Astrocyte (in vitro differentiated cells and primary cell): ENCODE measurements around the gene TEFM. TPM values are rescaled to one million over a fixed set of nuclear protein-coding genes. Genes with fewer than 3 reads are reported as not detected.

Experiments
- DNase-seq: peaks from one replicate; pipeline ENCODE4 v3.0.0-alpha.2; 2010; ENCODE audit warnings: low read depth
- FAIRE-seq: peaks from 2 replicates; lab custom pipeline; 2011; peaks lifted over from hg19 to GRCh38; lab: Jason Lieb, UNC
- H2AFZ ChIP-seq: 2 replicates; pipeline ENCODE4 v1.6.0; 2012; ENCODE audit warnings: low read depth, low read length, inconsistent platforms
- H3K27ac ChIP-seq: 2 replicates; pipeline ENCODE4 v1.5.1; 2011; ENCODE audit warnings: low read depth, low read length, inconsistent platforms
- H3K27me3 ChIP-seq: 2 replicates; pipeline ENCODE4 v1.6.0; 2011; ENCODE audit warnings: low read length, inconsistent platforms; ENCODE audit not compliant: insufficient read depth
- H3K36me3 ChIP-seq: 2 replicates; pipeline ENCODE4 v1.5.1; 2011; ENCODE audit warnings: low read length, inconsistent platforms; ENCODE audit not compliant: insufficient read depth
- H3K4me1 ChIP-seq: 2 replicates; pipeline ENCODE4 v1.5.1; 2011; ENCODE audit warnings: low read length, inconsistent platforms; ENCODE audit not compliant: insufficient read depth
- H3K4me2 ChIP-seq: 2 replicates; pipeline ENCODE4 v1.6.0; 2012; ENCODE audit warnings: low read length, inconsistent platforms
- H3K4me3 ChIP-seq: 2 replicates; pipeline ENCODE4 v1.5.1; 2011; ENCODE audit warnings: low read depth, mild to moderate bottlenecking, low read length, inconsistent platforms; ENCODE audit not compliant: insufficient read depth
- H3K79me2 ChIP-seq: 2 replicates; pipeline ENCODE4 v1.6.0; 2012; ENCODE audit warnings: mild to moderate bottlenecking, low read length, inconsistent platforms; ENCODE audit not compliant: insufficient read depth
- H3K9ac ChIP-seq: 2 replicates; pipeline ENCODE4 v1.6.0; 2012; ENCODE audit warnings: mild to moderate bottlenecking, low read length, inconsistent platforms
- H3K9me3 ChIP-seq: 2 replicates; pipeline ENCODE4 v1.5.1; 2012; ENCODE audit warnings: low read depth, mild to moderate bottlenecking, low read length, inconsistent platforms; ENCODE audit not compliant: insufficient read depth
- H4K20me1 ChIP-seq: 2 replicates; pipeline ENCODE4 v1.6.0; 2012; ENCODE audit warnings: low read length, inconsistent platforms; ENCODE audit not compliant: insufficient read depth
- H3K27ac Mint-ChIP-seq: one replicate; pipeline ENCODE4 v1.8.0; 2021; ENCODE audit warnings: mild to moderate bottlenecking, mixed read lengths; ENCODE audit not compliant: unreplicated experiment
- H3K27me3 Mint-ChIP-seq: one replicate; pipeline ENCODE4 v1.8.0; 2021; ENCODE audit warnings: low read depth, mixed read lengths; ENCODE audit not compliant: unreplicated experiment
- H3K36me3 Mint-ChIP-seq: one replicate; pipeline ENCODE4 v1.8.0; 2021; ENCODE audit warnings: low read depth, mixed read lengths; ENCODE audit not compliant: unreplicated experiment
- H3K4me1 Mint-ChIP-seq: one replicate; pipeline ENCODE4 v1.8.0; 2021; ENCODE audit warnings: low read depth, mixed read lengths; ENCODE audit not compliant: unreplicated experiment
- H3K4me3 Mint-ChIP-seq: one replicate; pipeline ENCODE4 v1.8.0; 2021; ENCODE audit warnings: mild to moderate bottlenecking, moderate library complexity, mixed read lengths; ENCODE audit not compliant: unreplicated experiment
- H3K9me3 Mint-ChIP-seq: one replicate; pipeline ENCODE4 v1.8.0; 2021; ENCODE audit warnings: mild to moderate bottlenecking, mixed read lengths; ENCODE audit not compliant: unreplicated experiment
- CTCF ChIP-seq: IDR thresholded peaks from 2 replicates; pipeline ENCODE4 v1.5.1; 2011; ENCODE audit warnings: low read depth, mild to moderate bottlenecking, inconsistent platforms, low read length, moderate library complexity; ENCODE audit not compliant: insufficient read depth
- EZH2 ChIP-seq: IDR thresholded peaks from 2 replicates; pipeline ENCODE4 v1.6.1; 2012; ENCODE audit warnings: mild to moderate bottlenecking, low read length, inconsistent platforms; ENCODE audit not compliant: insufficient read depth
- total RNA-seq: library from RNA; stranded (reverse); gene quantifications from 2 replicates; pipeline ENCODE4 v1.2.1, GENCODE V29; 2021

Gene TEFM
- total RNA-seq, 1 donor from 2014 or later: 11.5 TPM

GRCh38 chr17:30886187-30886586, 19.9 kb downstream of the TEFM start:
- Mint-ChIP-seq H3K4me1 (no peaks in the 10 kb centered on the region), H3K36me3 (no peaks in the 10 kb centered on the region), H3K9me3 (no peaks in the 10 kb centered on the region), H3K27me3 (no peaks in the 10 kb centered on the region), H3K4me3 (no peak overlapping the region), H3K27ac (no peak overlapping the region)
- Histone ChIP-seq H3K4me2 (no peak overlapping the region), H3K9ac (no peak overlapping the region), H3K36me3 (peaks cover 2% of the 10 kb centered on the region), H2AFZ (no peak overlapping the region), H3K4me1 (no peaks in the 10 kb centered on the region), H3K79me2 (no peaks in the 10 kb centered on the region), H3K27ac (no peak overlapping the region), H3K4me3 (no peak overlapping the region), H3K9me3 (no peaks in the 10 kb centered on the region), H3K27me3 (no peaks in the 10 kb centered on the region), H4K20me1 (no peaks in the 10 kb centered on the region)
- FAIRE-seq (no peak), DNase-seq (no peak)
- TF ChIP-seq CTCF: no peak
- TF ChIP-seq EZH2: no peak

GRCh38 chr17:30869005-30869404, 37.0 kb downstream of the TEFM start:
- H3K4me3 Mint-ChIP-seq: no peak overlapping the region
- DNase-seq: no peak
- H3K4me1 Mint-ChIP-seq: no peaks in the 10 kb centered on the region
- H3K4me2 ChIP-seq: no peak overlapping the region
- H3K27me3 Mint-ChIP-seq: no peaks in the 10 kb centered on the region
- no peaks in the 10 kb centered on the region for H3K4me1 ChIP-seq
- no peaks in the 10 kb centered on the region for H3K36me3 Mint-ChIP-seq
- H3K9ac ChIP-seq: no peak overlapping the region
- TF ChIP-seq EZH2: no peak
- no peak for TF ChIP-seq CTCF
- no peak overlapping the region for H3K27ac ChIP-seq
- no peak overlapping the region for H3K4me3 ChIP-seq
- H3K9me3 Mint-ChIP-seq: no peaks in the 10 kb centered on the region
- H3K27me3 ChIP-seq: no peaks in the 10 kb centered on the region
- H4K20me1 ChIP-seq: no peaks in the 10 kb centered on the region
- FAIRE-seq: no peak
- H3K79me2 ChIP-seq: no peaks in the 10 kb centered on the region
- no peaks in the 10 kb centered on the region for H3K9me3 ChIP-seq
- no peak overlapping the region for H3K27ac Mint-ChIP-seq
- no peak overlapping the region for H2AFZ ChIP-seq
- H3K36me3 ChIP-seq: peaks cover 19% of the 10 kb centered on the region

- Histone ChIP-seq H3K36me3 (peaks cover 7% of the 10 kb centered on the region), H3K9me3 (no peaks in the 10 kb centered on the region), H4K20me1 (no peaks in the 10 kb centered on the region), H3K27ac (no peak overlapping the region), H2AFZ (no peak overlapping the region), H3K4me1 (no peaks in the 10 kb centered on the region), H3K4me3 (no peak overlapping the region), H3K4me2 (no peak overlapping the region), H3K79me2 (no peaks in the 10 kb centered on the region), H3K9ac (no peak overlapping the region), H3K27me3 (no peaks in the 10 kb centered on the region)
- DNase-seq (no peak), FAIRE-seq (no peak)
- no peaks in the 10 kb centered on the region for H3K27me3 Mint-ChIP-seq
- H3K27ac Mint-ChIP-seq: no peak overlapping the region
- H3K9me3 Mint-ChIP-seq: no peaks in the 10 kb centered on the region
- TF ChIP-seq CTCF (no peak), EZH2 (no peak)
- H3K4me1 Mint-ChIP-seq: no peaks in the 10 kb centered on the region
- H3K36me3 Mint-ChIP-seq: no peaks in the 10 kb centered on the region
- no peak overlapping the region for H3K4me3 Mint-ChIP-seq
Measured at GRCh38 chr17:30864636-30865035, 41.4 kb downstream of the TEFM start.
